Measurements from ENCODE around the gene KBTBD12. TPM values are rescaled to one million over a fixed set of nuclear protein-coding genes. Genes with fewer than 3 reads are reported as not detected.

Gene KBTBD12
- total and polyA plus RNA-seq, 12 donors = 5.1 to 54.2 (median 31.5) TPM

DNA sequence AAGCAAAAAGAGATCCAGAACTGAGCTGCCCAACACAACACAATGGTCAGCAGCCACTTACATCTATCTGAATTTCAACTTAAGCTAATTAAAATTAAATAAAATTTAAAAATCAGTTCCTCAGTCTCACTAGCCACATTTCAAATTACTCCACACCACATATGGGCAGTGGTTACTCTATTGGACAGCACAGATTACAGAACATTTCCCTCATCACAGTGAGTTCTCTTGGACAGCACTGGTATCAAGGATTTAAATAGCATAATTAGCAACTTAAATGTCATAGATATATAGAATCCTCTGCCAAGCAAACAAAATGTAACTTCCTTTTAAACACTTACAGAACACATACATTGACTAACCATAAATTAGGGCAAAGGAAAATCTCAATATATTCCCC, 64.4 kb downstream of the KBTBD12 start:
- Histone ChIP-seq H3K27ac (no peak overlapping the region), H3K9me3 (peaks cover 0 to 5% (median 0%) of the 10 kb centered on the region in 11 donors), H3K27me3 (no peaks in the 10 kb centered on the region), H3K4me3 (no peak overlapping the region), H3K4me1 (peaks cover 0 to 9% (median 0%) of the 10 kb centered on the region in 9 donors), H3K36me3 (no peaks in the 10 kb centered on the region)
- TF ChIP-seq, protein P1, sequence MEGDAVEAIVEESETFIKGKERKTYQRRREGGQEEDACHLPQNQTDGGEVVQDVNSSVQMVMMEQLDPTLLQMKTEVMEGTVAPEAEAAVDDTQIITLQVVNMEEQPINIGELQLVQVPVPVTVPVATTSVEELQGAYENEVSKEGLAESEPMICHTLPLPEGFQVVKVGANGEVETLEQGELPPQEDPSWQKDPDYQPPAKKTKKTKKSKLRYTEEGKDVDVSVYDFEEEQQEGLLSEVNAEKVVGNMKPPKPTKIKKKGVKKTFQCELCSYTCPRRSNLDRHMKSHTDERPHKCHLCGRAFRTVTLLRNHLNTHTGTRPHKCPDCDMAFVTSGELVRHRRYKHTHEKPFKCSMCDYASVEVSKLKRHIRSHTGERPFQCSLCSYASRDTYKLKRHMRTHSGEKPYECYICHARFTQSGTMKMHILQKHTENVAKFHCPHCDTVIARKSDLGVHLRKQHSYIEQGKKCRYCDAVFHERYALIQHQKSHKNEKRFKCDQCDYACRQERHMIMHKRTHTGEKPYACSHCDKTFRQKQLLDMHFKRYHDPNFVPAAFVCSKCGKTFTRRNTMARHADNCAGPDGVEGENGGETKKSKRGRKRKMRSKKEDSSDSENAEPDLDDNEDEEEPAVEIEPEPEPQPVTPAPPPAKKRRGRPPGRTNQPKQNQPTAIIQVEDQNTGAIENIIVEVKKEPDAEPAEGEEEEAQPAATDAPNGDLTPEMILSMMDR (IDR thresholded peaks at IDR 0.05) = no peak
- no peak for DNase-seq
- intact Hi-C loops (cut with DNase I) = loop anchor here in 6 of 10 donors (10.0 kb wide), 4 partner anchors 125 to 405 kb away; no protein-coding TSS in a partner anchor
- ATAC-seq = peak in 2 of 8 donors; percentile 57 to 72

DNA sequence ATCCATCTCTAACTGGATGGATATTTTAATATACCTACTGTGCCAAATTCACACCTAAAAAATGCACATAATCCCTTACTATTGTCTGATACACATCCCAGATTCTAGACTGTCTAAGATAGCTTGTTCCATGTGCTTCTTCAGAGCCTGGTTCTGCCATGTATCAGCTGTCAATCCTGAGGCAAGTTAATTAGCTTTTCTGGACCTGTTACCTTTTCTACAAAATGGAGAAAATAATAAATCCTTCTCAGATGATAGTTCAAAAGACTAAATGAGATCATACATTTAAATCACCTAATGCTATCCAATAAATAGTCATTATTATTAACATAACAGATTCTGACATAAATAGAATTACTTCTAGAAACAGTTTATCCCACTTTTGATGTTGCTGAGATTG, 66.1 kb downstream of the KBTBD12 start:
- H3K4me1 ChIP-seq = no peaks in the 10 kb centered on the region
- ATAC-seq (no peak), DNase-seq (no peak)
- TF ChIP-seq, protein P1 (IDR thresholded peaks at IDR 0.05) = no peak
- H3K4me3 ChIP-seq = no peak overlapping the region
- H3K36me3 ChIP-seq = no peaks in the 10 kb centered on the region
- H3K9me3 ChIP-seq = peaks cover 0 to 5% (median 0%) of the 10 kb centered on the region in 11 donors
- H3K27me3 ChIP-seq = no peaks in the 10 kb centered on the region
- H3K27ac ChIP-seq = no peak overlapping the region
- intact Hi-C loops (cut with DNase I) = no loop called here

DNA sequence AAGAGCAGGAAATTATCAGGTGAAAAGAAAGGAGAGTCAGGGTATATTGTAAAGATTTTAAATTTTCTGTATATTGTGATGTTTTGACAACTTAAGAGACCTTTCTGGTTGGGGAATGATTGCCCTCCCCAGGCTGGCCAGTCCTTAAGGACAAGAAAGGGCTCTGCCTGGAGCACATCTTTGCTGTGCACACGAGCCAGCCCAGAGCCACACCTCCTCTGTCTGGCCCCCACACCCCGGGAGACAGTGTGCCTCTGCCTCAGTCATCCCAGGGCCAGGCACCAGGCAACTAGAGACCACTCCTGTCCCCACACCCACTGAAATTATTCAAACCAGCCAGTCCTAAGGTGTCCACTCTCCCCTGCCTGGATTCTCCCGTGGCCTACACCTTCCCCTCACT, 67.1 kb downstream of the KBTBD12 start:
- Histone ChIP-seq H3K4me3 (no peak overlapping the region), H3K36me3 (no peaks in the 10 kb centered on the region), H3K27me3 (no peaks in the 10 kb centered on the region), H3K4me1 (peaks cover 0 to 7% (median 2%) of the 10 kb centered on the region in 9 donors), H3K27ac (no peak overlapping the region), H3K9me3 (peaks cover 0 to 5% (median 0%) of the 10 kb centered on the region in 11 donors)
- no peak for ATAC-seq
- DNase-seq = no peak
- intact Hi-C loops (cut with DNase I) = no loop called here
- TF ChIP-seq, protein P1 (IDR thresholded peaks at IDR 0.05) = no peak
- WGBS, 2 donors = 68 to 77% methylated on average over 3 of the region's 3 CpGs

DNA sequence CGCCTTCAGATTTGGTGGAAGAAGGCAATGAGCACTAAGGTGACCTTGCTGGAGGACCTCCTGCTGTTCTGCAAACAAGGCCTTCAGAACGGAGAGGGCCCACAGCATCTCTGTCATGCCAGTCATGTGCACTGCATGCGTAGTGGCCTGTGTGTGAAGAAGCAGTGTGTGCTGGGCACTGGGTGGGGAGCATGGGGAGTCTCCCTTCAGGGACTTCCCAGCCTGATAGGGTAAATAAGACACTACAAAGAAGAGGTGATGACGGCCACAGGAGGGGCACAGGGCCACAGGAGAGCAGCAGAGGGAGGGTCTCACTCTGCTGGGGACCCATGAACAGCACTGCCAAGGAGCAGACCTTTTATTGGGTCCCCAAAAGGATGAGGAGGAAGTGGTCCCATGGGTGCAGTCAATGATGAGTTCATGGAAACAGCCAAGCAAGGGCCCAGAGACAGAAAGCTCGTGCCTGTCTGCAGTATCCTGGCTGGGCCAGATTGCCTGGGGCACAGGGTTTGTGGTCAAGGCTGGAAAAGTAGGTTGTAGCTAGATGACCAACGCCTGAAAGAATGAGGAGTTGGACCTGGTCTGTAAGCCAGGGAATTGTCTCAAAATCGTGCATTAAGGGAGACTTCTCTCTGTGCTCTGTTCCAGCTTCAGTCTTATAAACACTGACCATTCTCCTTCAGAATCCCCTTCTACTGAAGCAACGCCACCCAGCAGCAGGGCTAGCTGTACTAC, 69.4 kb downstream of the KBTBD12 start:
- Histone ChIP-seq H3K4me1 (peaks cover 0 to 17% (median 7%) of the 10 kb centered on the region in 9 donors), H3K36me3 (no peaks in the 10 kb centered on the region), H3K27me3 (no peaks in the 10 kb centered on the region), H3K4me3 (no peak overlapping the region), H3K9me3 (peaks cover 0 to 5% (median 0%) of the 10 kb centered on the region in 11 donors), H3K27ac (peak overlapping the region in 1 of 10 donors; percentile 10)
- 80 to 91% methylated on average over 8 of the region's 8 CpGs for WGBS, 2 donors
- intact Hi-C loops (cut with DNase I) = no loop called here
- TF ChIP-seq, protein P1 (IDR thresholded peaks at IDR 0.05) = no peak
- DNase-seq (no peak), ATAC-seq (no peak)
